CD4-positive, alpha-beta memory T cell (primary cell): Measurements from ENCODE around the gene TBX20. TPM values are rescaled to one million over a fixed set of nuclear protein-coding genes. Genes with fewer than 3 reads are reported as not detected.
A peak's percentile ranks its signal among the peaks of the same experiment; 100 is the strongest.

Experiments
- CTCF ChIA-PET: fragments of 350-600 bp; sonication (Branson Sonifier 250); formaldehyde crosslinking; loops from one replicate; lab custom pipeline; 2021; ENCODE audit warnings: inconsistent platforms; ENCODE audit not compliant: partially characterized antibody; lab: Charles Lee
- POLR2A ChIA-PET: fragments of 350-600 bp; sonication (Branson Sonifier 250); formaldehyde crosslinking; loops from one replicate; lab custom pipeline; 2021; ENCODE audit not compliant: partially characterized antibody; lab: Charles Lee
- DNase-seq, 5 donors: peaks; one replicate each; pipeline versions ENCODE4 v3.0.0 to v3.0.0-alpha.2; 2020 to 2022; ENCODE audit warnings: mixed read lengths in 1 of 5
- H3K27ac ChIP-seq: one replicate; pipeline ENCODE4 v1.7.0; 2013; ENCODE audit warnings: low read depth, low read length
- H3K27me3 ChIP-seq: 2 replicates; pipeline ENCODE4 v1.7.0; 2013; ENCODE audit warnings: mild to moderate bottlenecking, low read length, moderate library complexity; ENCODE audit not compliant: insufficient read depth
- H3K36me3 ChIP-seq: 2 replicates; pipeline ENCODE4 v1.7.0; 2013; ENCODE audit warnings: mild to moderate bottlenecking, low read length, moderate library complexity; ENCODE audit not compliant: insufficient read depth
- H3K4me1 ChIP-seq: 2 replicates; pipeline ENCODE4 v1.7.0; 2013; ENCODE audit warnings: mild to moderate bottlenecking, low read length, moderate library complexity; ENCODE audit not compliant: insufficient read depth
- H3K4me3 ChIP-seq, 2 donors: one replicate each; pipeline ENCODE4 v1.7.0; 2013; ENCODE audit warnings: low read length in 2 of 2, mild to moderate bottlenecking in 1 of 2
- H3K9me3 ChIP-seq, 2 donors: one replicate each; pipeline ENCODE4 v1.7.0; 2013; ENCODE audit warnings: low read length in 2 of 2, control low read depth in 1 of 2; ENCODE audit not compliant: control insufficient read depth in 1 of 2
- H3K27ac Mint-ChIP-seq, 7 donors: one replicate each; pipeline ENCODE4 v1.8.0; 2020 to 2021; ENCODE audit warnings: mixed read lengths in 7 of 7, mild to moderate bottlenecking in 6 of 7, inconsistent platforms in 3 of 7, moderate library complexity in 3 of 7
- H3K27me3 Mint-ChIP-seq, 2 donors: one replicate each; pipeline ENCODE4 v1.8.0; 2020 to 2021; ENCODE audit warnings: mixed read lengths in 2 of 2
- H3K36me3 Mint-ChIP-seq, 2 donors: one replicate each; pipeline ENCODE4 v1.8.0; 2020 to 2021; ENCODE audit warnings: mixed read lengths in 2 of 2, inconsistent platforms in 1 of 2, mild to moderate bottlenecking in 1 of 2
- H3K4me1 Mint-ChIP-seq, 4 donors: one replicate each; pipeline ENCODE4 v1.8.0; 2020 to 2021; ENCODE audit warnings: mixed read lengths in 4 of 4, mild to moderate bottlenecking in 1 of 4
- H3K4me3 Mint-ChIP-seq, 8 donors: one replicate each; pipeline ENCODE4 v1.8.0; 2020 to 2021; ENCODE audit warnings: mixed read lengths in 8 of 8, mild to moderate bottlenecking in 7 of 8, moderate library complexity in 6 of 8, inconsistent platforms in 3 of 8
- H3K9me3 Mint-ChIP-seq, 8 donors: one replicate each; pipeline ENCODE4 v1.8.0; 2020 to 2021; ENCODE audit warnings: mixed read lengths in 8 of 8, mild to moderate bottlenecking in 5 of 8, inconsistent platforms in 3 of 8, moderate library complexity in 1 of 8
- intact Hi-C: fragments of 100-400 bp; cut with micrococcal nuclease; formaldehyde crosslinking; loops from one replicate; pipeline ENCODE4 v1.15.1; 2023
- polyA plus RNA-seq, 2 donors: library from polyadenylated mRNA; unstranded; fragments of 300-500 nt; fragmentation: Illumina TruSeq; gene quantifications; one replicate each; pipeline ENCODE4 v1.2.3, GENCODE V29; 2021
- total RNA-seq, 2 experiments: library from RNA; stranded (reverse); gene quantifications; one replicate each; pipeline ENCODE4 v1.2.3, GENCODE V29; 2021

Gene TBX20
- total and polyA plus RNA-seq, 4 experiments from 2014 or later, result not detected

GRCh38 chr7:35259523-35259908 is 5.6 kb upstream of the TBX20 start:
- H3K4me1 Mint-ChIP-seq, result peaks cover 1 to 12% (median 8%) of the 10 kb centered on the region in 4 donors
- POLR2A ChIA-PET, result no interaction called here
- H3K9me3 Mint-ChIP-seq, result peaks cover 0 to 34% (median 21%) of the 10 kb centered on the region in 8 donors
- no peak overlapping the region for H3K27ac Mint-ChIP-seq
- DNase-seq, result no peak
- H3K4me1 ChIP-seq, result no peaks in the 10 kb centered on the region
- no peak overlapping the region for H3K4me3 ChIP-seq
- peaks cover 60% of the 10 kb centered on the region for H3K27me3 ChIP-seq
- no peak overlapping the region for H3K4me3 Mint-ChIP-seq
- no peak overlapping the region for H3K27ac ChIP-seq
- no peaks in the 10 kb centered on the region for H3K9me3 ChIP-seq
- CTCF ChIA-PET, result no interaction called here
- H3K27me3 Mint-ChIP-seq, result peaks cover 59 to 70% of the 10 kb centered on the region in 2 donors
- H3K36me3 ChIP-seq, result no peaks in the 10 kb centered on the region
- peaks cover 0 to 4% of the 10 kb centered on the region in 2 donors for H3K36me3 Mint-ChIP-seq
- intact Hi-C loops, result no loop called here

GRCh38 chr7:35258868-35259522 is 5.1 kb upstream of the TBX20 start:
- POLR2A ChIA-PET, result no interaction called here
- peaks cover 61 to 71% of the 10 kb centered on the region in 2 donors for H3K27me3 Mint-ChIP-seq
- H3K27ac Mint-ChIP-seq, result no peak overlapping the region
- peaks cover 1 to 14% (median 8%) of the 10 kb centered on the region in 4 donors for H3K4me1 Mint-ChIP-seq
- H3K36me3 Mint-ChIP-seq, result peaks cover 0 to 4% of the 10 kb centered on the region in 2 donors
- no peak overlapping the region for H3K4me3 Mint-ChIP-seq
- CTCF ChIA-PET, result no interaction called here
- peaks cover 64% of the 10 kb centered on the region for H3K27me3 ChIP-seq
- H3K36me3 ChIP-seq, result no peaks in the 10 kb centered on the region
- no peak overlapping the region for H3K27ac ChIP-seq
- peaks cover 0 to 37% (median 21%) of the 10 kb centered on the region in 8 donors for H3K9me3 Mint-ChIP-seq
- H3K4me3 ChIP-seq, result no peak overlapping the region
- intact Hi-C loops, result no loop called here
- H3K9me3 ChIP-seq, result no peaks in the 10 kb centered on the region
- H3K4me1 ChIP-seq, result no peaks in the 10 kb centered on the region
- DNase-seq, result no peak

GRCh38 chr7:35258125-35258867 is 4.4 kb upstream of the TBX20 start:
- CTCF ChIA-PET, result no interaction called here
- POLR2A ChIA-PET, result no interaction called here
- H3K27ac Mint-ChIP-seq, result peak overlapping the region in 1 of 7 donors; percentile 17
- H3K36me3 Mint-ChIP-seq, result peaks cover 0 to 4% of the 10 kb centered on the region in 2 donors
- intact Hi-C loops, result no loop called here
- H3K4me3 Mint-ChIP-seq, result peak overlapping the region in 4 of 8 donors; percentile 15 to 65 (median 43)
- H3K4me1 ChIP-seq, result peaks cover 5% of the 10 kb centered on the region
- H3K4me3 ChIP-seq, result no peak overlapping the region
- H3K27me3 Mint-ChIP-seq, result peaks cover 57 to 70% of the 10 kb centered on the region in 2 donors
- peaks cover 70% of the 10 kb centered on the region for H3K27me3 ChIP-seq
- H3K36me3 ChIP-seq, result no peaks in the 10 kb centered on the region
- no peak for DNase-seq
- H3K27ac ChIP-seq, result no peak overlapping the region
- peaks cover 1 to 17% (median 11%) of the 10 kb centered on the region in 4 donors for H3K4me1 Mint-ChIP-seq
- no peaks in the 10 kb centered on the region for H3K9me3 ChIP-seq
- H3K9me3 Mint-ChIP-seq, result peaks cover 0 to 37% (median 23%) of the 10 kb centered on the region in 8 donors

GRCh38 chr7:35257251-35258124 is 3.6 kb upstream of the TBX20 start:
- Mint-ChIP-seq H3K4me3 (peak overlapping the region in 2 of 8 donors; percentile 27 to 55), H3K9me3 (peaks cover 0 to 43% (median 27%) of the 10 kb centered on the region in 8 donors), H3K27ac (no peak overlapping the region), H3K36me3 (peaks cover 0 to 4% of the 10 kb centered on the region in 2 donors), H3K4me1 (peaks cover 4 to 24% (median 16%) of the 10 kb centered on the region in 4 donors), H3K27me3 (peaks cover 59 to 72% of the 10 kb centered on the region in 2 donors)
- DNase-seq, result no peak
- Histone ChIP-seq H3K36me3 (no peaks in the 10 kb centered on the region), H3K9me3 (no peaks in the 10 kb centered on the region), H3K4me1 (peaks cover 6% of the 10 kb centered on the region), H3K4me3 (no peak overlapping the region), H3K27me3 (peaks cover 76% of the 10 kb centered on the region), H3K27ac (no peak overlapping the region)
- intact Hi-C loops, result no loop called here
- POLR2A ChIA-PET, result no interaction called here
- CTCF ChIA-PET, result no interaction called here

- no peaks in the 10 kb centered on the region for H3K9me3 ChIP-seq
- peaks cover 82% of the 10 kb centered on the region for H3K27me3 ChIP-seq
- Mint-ChIP-seq H3K4me1 (peaks cover 4 to 32% (median 15%) of the 10 kb centered on the region in 4 donors), H3K36me3 (peaks cover 1 to 4% of the 10 kb centered on the region in 2 donors), H3K27ac (peak overlapping the region in 1 of 7 donors; percentile 17), H3K27me3 (peaks cover 65 to 75% of the 10 kb centered on the region in 2 donors), H3K9me3 (peaks cover 0 to 48% (median 31%) of the 10 kb centered on the region in 8 donors), H3K4me3 (peak overlapping the region in 1 of 8 donors; percentile 25)
- no peak for DNase-seq
- no peaks in the 10 kb centered on the region for H3K36me3 ChIP-seq
- no peak overlapping the region for H3K27ac ChIP-seq
- peaks cover 6% of the 10 kb centered on the region for H3K4me1 ChIP-seq
- no peak overlapping the region for H3K4me3 ChIP-seq
- ChIA-PET CTCF (no interaction called here), POLR2A (no interaction called here)
- intact Hi-C loops, result no loop called here
Measured at GRCh38 chr7:35256256-35257175, 2.6 kb upstream of the TBX20 start.

GRCh38 chr7:35255443-35256255 is 1.7 kb upstream of the TBX20 start:
- H3K27ac ChIP-seq, result no peak overlapping the region
- Mint-ChIP-seq H3K4me1 (peaks cover 4 to 38% (median 18%) of the 10 kb centered on the region in 4 donors), H3K4me3 (peak overlapping the region in 1 of 8 donors; percentile 10), H3K9me3 (peaks cover 0 to 45% (median 30%) of the 10 kb centered on the region in 8 donors), H3K27ac (peak overlapping the region in 3 of 7 donors; percentile 23 to 58 (median 48)), H3K36me3 (peaks cover 1 to 4% of the 10 kb centered on the region in 2 donors), H3K27me3 (peaks cover 69 to 76% of the 10 kb centered on the region in 2 donors)
- CTCF ChIA-PET, result no interaction called here
- intact Hi-C loops, result no loop called here
- no peaks in the 10 kb centered on the region for H3K9me3 ChIP-seq
- no peaks in the 10 kb centered on the region for H3K36me3 ChIP-seq
- no peak for DNase-seq
- no peak overlapping the region for H3K4me3 ChIP-seq
- H3K27me3 ChIP-seq, result peaks cover 79% of the 10 kb centered on the region
- POLR2A ChIA-PET, result no interaction called here
- peaks cover 12% of the 10 kb centered on the region for H3K4me1 ChIP-seq
